Measurements from ENCODE around the gene BACE1.
A peak's percentile ranks its signal among the peaks of the same experiment; 100 is the strongest.
"Not testable (repeated sequence)": the region's sequence is repeated elsewhere in the genome, so short reads cannot be mapped to it uniquely, and the experiment has no call there.

The BACE1 gene

DNA sequence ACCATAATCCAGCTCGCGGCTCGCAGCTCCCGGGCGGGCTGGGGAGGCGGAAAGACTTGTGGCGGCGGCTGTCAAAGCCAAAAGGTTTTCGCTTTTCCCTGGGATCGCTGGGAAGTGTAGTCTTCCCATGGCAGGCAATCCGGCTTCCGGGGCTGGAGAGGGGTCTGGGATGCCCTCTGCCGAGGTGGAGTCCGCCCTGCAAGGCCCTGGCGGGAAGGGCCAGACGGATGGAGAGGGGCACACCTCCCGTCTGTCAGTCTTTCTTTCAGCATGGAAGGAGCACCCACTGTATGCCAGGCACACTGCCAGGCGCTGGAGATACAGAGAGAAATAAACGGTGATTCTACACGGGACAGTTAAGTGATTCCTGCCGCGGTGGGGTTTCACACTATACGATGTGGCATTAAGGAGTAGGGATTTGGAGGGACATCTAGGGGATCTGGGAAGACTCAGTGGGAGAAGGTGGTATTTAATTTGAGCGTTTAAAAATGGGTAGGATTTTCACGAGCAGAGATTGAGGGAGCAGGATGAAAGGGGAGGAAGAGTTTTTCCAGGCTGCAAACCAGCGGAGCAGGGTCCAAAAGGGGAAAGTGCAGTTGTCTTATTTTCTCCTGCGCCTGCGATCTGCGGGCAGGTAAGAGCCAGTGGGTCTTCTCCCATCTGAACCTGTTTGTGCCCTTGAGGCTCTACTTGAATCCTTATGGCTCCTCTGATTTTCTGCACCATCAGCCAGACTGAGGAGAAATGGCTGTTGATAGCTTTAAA, at the start of gene BACE1:
BACE1 (minus strand) TSS at position 60 of the 765 bp plus-strand sequence. CDS start 461 bp downstream, outside the sequence.
- DNase-seq, result peak; percentile 74

DNA sequence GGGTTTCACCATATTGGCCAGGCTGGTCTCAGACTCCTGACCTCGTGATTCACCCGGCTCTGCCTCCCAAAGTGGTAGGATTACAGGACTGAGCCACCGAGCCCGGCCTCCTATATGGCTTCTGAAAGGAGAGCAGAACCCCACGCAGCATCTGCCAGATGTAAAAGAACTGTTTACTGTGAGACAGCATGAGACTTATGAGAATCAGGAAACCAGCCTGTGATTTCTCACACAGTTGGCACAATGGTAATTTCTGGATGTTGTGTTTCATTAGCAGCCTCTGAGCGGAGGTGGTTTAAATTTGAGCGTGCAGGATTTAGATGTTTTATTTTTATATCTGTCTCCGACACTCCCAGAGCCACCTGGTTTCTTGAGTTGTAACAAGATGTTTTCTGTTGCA, 45.4 kb upstream of the BACE1 start:
- DNase-seq, result no peak

DNA sequence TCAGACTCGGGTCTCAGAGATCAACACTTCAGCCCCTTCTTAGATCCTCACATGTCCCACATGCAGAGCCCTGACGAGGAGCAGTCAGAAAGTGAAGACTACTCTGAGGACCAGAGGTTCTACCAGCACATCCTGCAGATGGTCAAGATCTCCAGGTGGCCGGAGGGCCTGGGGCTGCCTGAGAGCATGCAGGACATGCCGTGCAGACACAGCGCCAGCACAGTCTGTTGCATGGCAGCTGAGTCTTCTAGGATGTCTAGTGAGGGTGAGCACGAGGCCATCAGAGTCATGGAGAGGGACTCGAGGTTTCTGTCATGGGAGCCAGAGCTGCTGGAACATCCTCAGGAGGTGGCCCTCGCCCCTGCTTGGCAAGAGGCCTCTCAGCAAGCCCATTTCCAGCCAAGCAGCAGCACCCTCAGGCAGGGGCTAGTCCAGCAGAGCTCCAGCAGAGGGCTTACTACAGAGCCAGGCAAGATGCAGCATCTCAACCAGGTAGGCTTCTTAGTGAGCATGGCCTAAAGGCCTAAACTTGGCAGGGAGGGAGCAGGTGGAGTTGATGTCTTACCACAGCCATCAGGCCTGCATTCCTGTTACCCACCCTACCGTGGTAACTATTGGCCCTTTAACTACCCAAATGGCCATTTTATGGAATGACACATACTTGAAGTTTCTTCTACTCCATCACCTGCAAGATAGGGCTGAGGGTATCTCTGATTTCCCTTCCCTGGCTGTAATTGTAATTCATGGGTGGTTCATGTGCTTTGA, 40.3 kb upstream of the BACE1 start:
- DNase-seq, result no peak

DNA sequence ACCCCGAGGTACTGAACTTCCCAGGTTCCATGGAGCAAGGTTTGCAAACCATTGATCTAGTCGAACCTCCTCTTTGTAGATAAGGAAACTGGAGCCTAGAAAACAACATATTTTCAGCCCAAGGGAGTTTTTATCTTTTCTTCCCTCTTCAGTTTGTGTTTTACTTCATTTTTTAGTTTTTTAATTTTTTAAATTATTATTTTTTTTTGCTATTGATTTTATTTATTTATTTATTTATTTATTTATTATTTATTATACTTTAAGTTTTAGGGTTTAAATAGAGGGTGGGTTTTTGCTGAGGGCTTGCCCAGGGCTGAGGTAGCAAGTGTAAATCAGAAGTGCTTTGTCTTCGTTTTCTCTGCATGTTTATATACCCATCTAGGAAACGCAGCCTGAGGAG, 38.5 kb upstream of the BACE1 start:
- DNase-seq, result no peak

DNA sequence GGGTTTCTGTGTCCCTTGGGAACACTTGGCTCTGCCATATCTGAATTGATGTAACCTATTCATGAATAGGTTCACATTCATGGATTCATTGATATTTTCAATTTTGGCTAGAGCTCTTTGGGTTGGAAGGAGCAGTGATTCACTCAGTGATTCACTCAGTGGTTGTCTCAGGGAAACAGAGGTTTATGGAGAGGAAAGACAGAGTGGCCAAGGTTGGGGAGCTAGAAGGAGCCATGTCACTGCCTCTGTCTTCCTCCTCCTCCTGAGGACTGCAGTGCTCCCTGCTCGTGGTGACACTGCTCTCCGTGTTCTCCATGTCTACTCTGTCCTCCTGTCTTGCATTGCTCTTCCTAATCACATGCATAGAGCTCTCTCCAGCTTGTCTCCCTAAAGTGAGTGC, 29.0 kb upstream of the BACE1 start:
- DNase-seq, result no peak

DNA sequence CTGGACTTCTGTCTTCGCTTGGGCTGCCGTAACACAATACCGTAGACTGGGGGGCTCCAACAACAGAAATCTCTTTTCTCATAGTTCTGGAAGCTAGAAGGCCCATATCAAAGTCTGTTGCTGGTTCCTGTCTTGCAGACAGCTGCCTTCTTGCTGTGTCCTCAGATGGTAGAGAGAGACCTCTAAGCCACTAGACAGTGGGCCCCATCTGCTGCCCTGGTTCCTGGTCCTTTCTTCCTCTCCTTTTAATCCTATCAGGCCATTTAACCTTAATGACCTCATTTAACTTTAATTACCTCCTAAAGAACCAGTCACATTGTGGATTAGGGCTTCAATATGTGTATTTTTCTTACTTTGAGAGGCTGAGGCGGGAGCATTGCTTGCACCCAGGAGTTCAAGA, 21.0 kb upstream of the BACE1 start:
- no peak for DNase-seq

DNA sequence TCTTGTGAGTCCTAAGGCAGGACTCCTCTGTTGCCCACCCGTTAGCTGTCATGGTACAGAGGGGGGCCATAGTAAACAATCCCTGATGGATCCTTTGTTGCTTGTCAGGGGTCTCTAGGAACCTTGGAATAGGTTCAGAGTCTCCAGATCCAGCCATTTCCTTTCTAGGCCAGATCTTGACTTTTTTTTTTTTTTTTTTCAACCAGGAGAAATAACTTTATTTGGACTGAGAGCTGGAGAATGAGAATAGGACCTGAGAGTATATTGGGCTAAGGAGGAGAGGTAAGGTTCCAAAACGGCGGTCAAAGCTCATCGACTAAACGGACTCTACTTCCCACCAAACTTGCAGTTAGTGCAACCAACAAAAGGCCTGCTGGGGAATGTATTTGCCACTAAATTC, 19.3 kb upstream of the BACE1 start:
- no peak for DNase-seq

DNA sequence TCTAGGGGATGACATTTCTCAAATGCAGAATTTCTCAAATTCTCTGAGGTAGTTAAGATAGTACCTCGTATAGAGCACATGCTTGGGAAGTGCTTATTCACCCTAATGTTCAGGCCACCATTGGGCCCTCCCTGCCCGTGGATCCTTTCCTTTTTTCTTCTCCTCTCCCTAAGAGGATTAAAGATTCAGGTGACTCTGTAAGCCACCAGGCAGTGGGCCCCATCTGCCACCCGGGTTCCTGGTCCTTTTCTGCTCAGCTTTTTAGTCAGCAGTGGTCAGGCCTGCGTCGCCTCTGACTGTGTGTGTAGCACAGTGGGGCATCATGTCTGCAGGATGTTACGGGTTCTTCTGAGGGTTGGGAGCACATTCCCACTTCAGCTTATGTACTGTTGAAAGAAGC, 18.8 kb upstream of the BACE1 start:
- no peak for DNase-seq

DNA sequence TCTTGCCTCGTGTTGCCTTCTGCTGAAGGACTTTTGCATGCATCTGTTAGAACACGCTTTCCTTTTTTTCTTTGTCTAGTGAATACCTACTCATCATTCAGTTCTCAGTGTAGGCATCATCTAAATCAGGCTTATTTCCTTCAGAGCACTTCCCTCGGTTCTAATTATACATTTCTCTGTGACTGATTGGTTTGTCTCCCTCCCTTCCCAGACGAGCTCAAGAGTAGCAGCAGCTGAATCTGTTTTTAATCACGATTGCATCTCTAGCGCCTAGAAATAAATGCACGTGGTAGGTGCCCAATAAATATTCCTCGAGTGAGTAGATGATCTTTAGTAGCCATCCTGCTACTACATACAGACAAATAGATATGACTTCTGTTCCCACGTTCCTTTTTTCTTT, 17.9 kb upstream of the BACE1 start:
- DNase-seq, result no peak

DNA sequence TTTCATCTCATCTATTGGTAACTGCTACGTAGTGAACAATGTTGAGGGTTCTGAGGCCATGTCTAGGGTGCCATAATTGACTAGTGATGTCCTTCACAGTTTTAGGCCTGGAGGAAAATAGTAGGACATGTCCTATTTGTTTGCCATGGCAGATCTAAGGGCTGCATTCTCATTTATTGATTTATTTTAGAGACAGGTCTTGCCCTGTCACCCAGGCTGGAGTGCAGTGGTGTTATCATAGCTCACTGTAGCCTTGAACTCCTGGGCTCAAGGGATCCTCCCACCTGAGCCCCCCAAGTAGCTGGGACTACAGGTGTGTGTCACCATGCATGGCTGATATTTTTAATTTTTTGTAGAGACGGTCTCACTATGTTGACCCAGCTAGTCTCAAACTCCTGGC, 16.8 kb upstream of the BACE1 start:
- no peak for DNase-seq

DNA sequence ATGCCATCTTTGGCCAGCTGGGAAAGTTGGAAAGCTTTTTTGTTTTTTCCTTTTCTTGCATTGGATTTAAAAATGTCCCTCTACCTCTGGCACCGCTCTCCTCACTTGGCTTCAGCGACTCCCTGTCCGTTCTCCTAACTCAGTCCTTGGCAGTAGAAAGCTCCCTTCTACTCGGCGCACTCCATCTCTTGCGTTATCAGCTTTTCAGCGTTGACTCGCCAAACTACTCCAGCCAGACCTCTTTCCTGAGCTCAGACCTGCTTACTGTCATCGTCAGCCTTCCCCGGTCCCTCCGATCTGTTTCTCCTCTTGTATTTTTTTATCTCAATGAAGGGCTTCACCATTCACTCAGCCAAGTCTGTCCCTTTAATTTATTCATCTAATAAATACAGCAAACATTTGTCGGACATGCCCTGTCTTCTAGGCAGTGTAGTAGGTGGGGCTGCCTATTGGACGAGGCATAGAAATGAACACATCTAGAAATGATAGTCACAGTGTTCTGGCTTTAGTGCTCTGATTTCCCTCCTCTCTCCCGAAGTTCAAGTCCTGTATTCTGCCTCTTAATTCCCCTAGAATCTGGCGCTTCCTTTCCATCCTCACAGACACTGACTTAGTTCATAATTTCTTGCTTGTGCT, 12.4 kb upstream of the BACE1 start:
- DNase-seq, result peak; percentile 4

DNA sequence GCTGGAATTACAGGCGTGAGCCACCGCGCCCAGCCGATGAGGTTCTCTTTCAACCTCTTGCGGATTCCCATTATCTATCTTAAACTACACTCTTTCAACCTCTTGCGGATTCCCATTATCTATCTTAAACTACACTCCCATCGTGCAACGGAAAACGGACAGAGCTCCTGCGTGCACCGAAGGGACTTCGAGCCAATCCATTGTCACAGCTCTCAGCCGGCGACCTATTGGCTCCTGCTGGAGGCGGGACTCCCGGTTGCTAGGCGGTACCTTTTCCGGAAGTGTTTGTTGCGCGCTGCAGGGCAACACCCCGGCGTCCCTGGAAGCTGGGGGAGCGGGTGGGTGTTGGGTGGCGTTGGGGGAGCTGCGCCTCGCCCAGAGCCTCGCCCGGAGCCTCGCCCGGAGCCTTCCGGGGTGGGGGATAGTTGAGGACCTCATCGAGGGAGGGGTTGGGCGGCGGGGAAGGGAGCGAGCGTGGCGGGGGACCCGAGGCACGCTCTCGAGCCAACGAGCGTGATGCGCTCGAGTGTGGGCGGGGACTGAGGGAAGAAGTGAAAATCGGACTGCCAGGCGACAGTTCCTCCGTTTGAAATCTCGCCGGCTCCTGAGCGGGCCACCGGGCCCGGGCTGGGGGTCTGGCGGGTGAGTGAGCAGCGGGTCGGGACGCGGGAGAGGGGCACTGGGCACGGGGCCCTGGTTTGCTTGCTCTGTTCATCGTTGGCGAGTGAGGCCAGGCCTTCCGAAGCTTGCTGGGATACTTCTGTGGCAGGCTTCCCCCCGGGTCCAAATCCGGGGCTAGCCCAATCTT, 11.7 kb upstream of the BACE1 start, which contains the start of gene CEP164:
CEP164 (plus strand) TSS at position 288 of the 808 bp plus-strand sequence. CDS start 10,733 bp downstream, outside the sequence.
- DNase-seq, result peak; percentile 97

DNA sequence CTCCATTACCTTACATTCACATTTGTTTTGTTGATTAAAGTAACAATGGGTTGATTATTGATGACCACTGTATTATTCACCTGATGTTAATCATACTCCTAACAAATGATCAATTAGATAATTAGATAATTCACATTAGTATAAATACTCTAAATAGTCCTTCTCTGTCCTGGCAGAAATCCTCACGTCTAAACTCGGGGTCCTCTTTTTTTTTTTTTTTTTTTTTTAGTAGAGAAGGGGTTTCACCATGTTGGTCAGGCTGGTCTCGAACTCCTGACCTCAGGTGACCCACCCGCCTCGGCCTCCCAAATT, 11.2 kb upstream of the BACE1 start:
- not testable (repeated sequence) for DNase-seq

DNA sequence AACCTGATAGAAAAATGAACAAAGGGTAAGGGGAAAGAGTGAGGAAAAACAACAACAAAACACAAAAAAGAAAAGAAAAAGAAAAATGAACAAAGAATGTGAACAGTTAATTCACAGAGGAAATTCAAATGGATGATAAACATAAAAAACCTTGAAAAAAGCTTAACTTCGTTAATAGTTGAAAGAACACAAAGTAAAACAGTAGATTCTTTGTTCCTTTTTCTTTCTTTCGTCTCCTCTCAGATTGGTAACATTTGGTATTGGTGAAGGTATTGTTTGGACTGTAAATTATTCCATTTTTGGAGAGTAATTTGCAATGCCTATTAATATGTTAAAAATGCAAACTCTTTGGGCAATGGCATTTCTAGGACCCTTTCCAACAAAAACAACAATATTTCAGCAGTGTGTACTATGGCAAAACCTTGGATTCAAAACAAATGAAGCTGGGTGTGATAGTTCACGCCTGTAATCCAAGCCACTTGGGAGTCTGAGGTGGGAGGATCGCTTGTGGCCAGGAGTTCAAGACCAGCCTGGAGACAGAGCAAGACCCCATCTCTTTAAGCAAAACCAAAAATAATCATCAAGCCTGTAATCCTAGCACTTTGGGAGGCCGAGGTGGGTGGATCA, 3.3 kb upstream of the BACE1 start:
- no peak for DNase-seq

DNA sequence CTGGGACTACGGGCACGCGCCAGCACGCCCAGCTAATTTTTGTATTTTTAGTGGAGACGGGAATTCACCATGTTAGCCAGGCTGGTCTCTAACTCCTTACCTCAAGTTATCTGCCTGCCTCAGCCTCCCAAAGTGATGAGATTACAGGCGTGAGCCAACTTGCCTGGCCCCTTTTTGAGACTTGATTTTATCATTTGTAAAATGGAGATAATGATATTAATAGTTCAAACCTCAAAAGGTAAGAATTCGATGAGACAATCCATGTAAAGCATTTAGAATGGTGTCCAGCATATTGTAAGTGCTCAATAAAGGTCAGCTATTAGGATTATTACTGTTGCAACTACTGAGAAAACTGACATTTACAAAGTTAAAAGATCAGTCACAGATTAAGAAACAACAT, 2.7 kb upstream of the BACE1 start:
- DNase-seq, result no peak

DNA sequence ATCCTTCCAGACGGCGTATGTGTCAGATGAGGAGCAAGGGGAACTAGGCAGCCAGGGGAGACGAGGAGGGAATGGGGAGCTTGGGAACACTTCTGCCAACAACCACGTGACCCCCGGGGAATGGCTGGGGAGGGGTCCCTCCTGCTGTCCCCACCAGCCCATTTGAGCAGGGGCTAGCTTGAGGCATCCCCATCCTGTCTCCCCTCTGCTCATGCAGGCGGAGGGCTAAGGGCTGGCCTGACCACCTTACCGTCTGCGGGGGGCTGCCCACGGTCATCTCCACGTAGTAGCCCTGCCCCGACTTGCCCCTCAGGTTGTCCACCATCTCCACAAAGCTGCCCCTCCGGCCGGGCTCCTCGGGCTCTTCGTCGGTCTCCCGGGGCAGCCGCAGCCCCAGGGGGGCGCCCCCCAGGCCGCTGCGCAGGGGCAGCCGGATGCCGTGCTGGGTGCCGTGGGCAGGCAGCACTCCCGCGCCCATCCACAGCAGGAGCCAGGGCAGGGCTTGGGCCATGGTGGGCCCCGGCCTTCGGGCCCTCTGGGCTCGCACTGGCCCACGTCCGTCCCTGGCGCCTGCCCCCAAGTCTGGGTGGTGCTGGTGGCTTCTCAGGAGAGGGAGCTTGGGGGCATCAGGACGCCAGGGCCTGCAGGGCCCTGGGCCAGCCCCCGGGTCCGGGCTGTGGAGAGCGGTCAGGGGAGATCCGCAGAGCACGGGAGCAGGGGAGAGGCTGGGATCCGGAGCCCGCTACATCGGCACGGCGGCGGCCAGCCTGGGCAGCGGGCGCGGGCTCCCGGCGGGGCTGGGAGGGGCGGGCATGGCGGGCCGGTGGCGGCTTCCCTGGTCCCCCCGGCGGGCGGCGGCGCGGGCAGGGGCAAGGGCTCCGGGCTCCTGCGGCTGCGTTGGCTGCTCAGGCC, 515 bp downstream of the BACE1 start:
- DNase-seq, result no peak

DNA sequence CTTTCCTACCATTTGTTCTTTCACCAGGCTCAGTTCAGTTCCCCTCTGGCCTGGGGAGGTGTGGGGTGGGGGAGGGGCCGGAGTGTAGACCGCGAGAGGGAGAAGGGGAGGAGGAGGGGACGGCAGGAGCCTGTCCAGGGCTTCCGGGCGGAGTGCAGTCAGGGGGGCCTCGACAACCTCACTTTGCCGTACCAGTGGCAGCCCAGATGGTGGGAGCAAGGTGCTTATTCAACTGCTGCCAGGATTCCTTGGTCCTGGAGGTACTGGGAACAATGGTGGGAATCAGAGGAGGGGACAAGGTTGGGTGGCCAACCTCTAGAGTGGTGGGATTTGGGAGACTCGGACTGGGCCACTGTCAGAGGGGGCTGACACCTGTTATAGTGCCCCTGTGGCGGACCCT, 1.2 kb downstream of the BACE1 start:
- DNase-seq, result no peak

DNA sequence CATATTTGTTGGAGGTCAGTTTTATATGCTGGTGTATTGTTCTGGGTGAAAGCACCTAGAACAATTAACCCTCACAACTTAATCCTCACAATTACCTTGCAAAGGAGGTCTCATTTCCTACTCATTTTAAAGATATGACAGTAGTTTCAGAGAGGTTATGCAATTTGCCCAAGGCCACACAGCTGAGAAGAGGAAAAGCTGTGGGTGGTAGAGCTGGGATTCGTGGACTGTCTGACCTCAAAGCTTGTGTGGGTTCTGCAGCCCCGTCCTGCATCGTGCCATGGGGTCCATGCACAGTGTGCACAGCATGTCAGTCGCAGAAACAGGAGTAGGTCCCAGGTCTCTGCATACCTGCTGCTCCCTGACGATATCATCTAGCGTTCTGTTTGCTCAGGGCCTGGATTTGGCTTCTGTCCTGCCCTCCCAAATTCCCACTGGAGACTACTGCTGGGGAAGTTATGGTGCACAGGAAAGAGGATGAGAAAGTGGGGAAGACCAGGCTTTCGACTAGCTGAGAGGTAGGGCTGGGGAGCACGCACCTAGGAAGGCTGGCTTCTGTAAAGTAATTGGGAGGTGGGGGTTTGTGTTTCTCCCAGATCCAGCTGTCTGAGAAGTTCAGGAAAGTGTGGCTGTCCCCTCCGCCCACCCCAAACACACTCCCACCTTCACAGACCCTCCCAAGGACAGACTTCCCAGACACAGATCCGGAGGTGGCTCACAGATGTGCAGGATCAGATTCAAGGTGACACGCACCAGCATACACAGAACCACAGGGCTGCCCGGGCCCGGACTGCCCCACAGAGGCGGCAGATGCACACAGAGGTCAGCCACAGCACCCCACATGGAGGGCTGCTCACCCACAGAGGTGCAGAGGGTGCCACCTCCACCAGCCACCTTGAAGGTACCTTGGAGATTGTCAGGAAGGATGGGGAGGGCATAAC, 2.0 kb downstream of the BACE1 start:
- no peak for DNase-seq

DNA sequence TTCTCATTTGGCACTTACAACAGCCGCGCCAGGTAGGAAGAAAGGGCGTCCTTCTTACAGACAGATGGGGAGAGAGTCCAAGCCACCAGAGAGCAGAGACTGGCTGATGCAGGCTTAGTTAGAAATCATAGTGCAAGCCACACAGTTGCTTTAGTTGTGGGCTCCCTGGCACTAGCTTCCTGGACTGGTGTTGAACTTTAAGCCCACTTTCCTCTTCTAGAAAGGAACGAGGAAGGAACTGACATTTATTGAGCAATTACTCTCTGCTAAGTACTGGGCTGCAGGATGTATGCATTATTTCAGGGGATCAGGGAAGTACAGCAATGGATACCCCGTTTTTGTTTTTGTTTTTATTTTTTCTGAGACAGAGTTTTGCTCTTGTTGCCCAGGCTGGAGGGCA, 3.0 kb downstream of the BACE1 start:
- DNase-seq, result no peak

DNA sequence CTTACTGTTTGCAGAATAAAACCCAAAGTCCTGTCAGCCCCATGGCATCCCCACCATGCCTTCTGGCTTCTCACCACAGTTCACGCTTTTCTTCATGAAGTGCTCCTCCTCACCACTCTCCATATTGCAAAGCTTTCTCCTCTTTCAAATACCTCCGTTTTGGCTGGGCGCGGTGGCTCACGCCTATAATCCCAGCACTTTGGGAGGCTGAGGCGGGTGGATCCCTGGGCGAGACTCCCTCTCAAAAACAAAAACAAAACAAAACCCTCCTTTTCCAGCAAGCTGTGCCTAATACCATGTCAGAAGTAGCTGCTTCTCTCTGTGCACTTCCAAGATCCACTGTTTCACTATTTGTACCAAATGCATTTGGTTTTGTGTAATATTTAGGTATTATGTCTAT, 6.7 kb downstream of the BACE1 start:
- no peak for DNase-seq

Data from NCI-H1105 (cell line).